DOHH2 (cell line): ENCODE data around the gene WNT5B.
"Not testable (repeated sequence)": the region's sequence is repeated elsewhere in the genome, so short reads cannot be mapped to it uniquely, and the experiment has no call there.

Experiments used
- H3F3A ChIP-seq: fragments of 200-600 bp; sonication (generic), shearing (Covaris generic); 2 replicates; pipeline ENCODE4 v1.6.0; 2016; ENCODE audit warnings: antibody characterized with exemption, mild to moderate bottlenecking; ENCODE audit not compliant: control insufficient read depth, insufficient read depth
- H3K27ac ChIP-seq: fragments of 200-600 bp; sonication (generic); 2 replicates; pipeline ENCODE4 v1.5.1; 2014; ENCODE audit warnings: low read depth, mild to moderate bottlenecking, low read length, moderate library complexity
- H3K27me3 ChIP-seq: fragments of 200-600 bp; sonication (generic); 2 replicates; pipeline ENCODE4 v1.6.1; 2014; ENCODE audit warnings: mild to moderate bottlenecking, low read length, mixed read lengths; ENCODE audit not compliant: control insufficient read depth
- H3K36me3 ChIP-seq: fragments of 200-600 bp; sonication (generic); 2 replicates; pipeline ENCODE4 v1.6.1; 2014; ENCODE audit warnings: mild to moderate bottlenecking, low read length, moderate library complexity, mixed read lengths; ENCODE audit not compliant: control insufficient read depth
- H3K4me1 ChIP-seq: fragments of 200-600 bp; sonication (generic); 2 replicates; pipeline ENCODE4 v1.6.1; 2014; ENCODE audit warnings: mild to moderate bottlenecking, low read length, mixed read lengths; ENCODE audit not compliant: control insufficient read depth
- H3K4me2 ChIP-seq: fragments of 200-600 bp; sonication (generic); 2 replicates; pipeline ENCODE4 v1.6.0; 2014; ENCODE audit warnings: mild to moderate bottlenecking, low read length, moderate library complexity
- H3K4me3 ChIP-seq: fragments of 200-600 bp; sonication (generic); 2 replicates; pipeline ENCODE4 v1.5.1; 2014; ENCODE audit warnings: mild to moderate bottlenecking, low read length, mixed read lengths
- H3K79me2 ChIP-seq: fragments of 200-600 bp; sonication (generic); 2 replicates; pipeline ENCODE4 v1.6.1; 2014; ENCODE audit warnings: mild to moderate bottlenecking, low read length, mixed read lengths; ENCODE audit not compliant: control insufficient read depth
- H3K9me2 ChIP-seq: fragments of 200-600 bp; sonication (generic); replicated peaks from 2 replicates; pipeline ENCODE4 v1.6.1; 2014; ENCODE audit warnings: mild to moderate bottlenecking, low read length, mixed read lengths; ENCODE audit not compliant: control insufficient read depth
- H3K9me3 ChIP-seq: fragments of 200-600 bp; sonication (generic); 2 replicates; pipeline ENCODE4 v1.6.1; 2014; ENCODE audit warnings: antibody characterized with exemption, low read length, mixed read lengths; ENCODE audit not compliant: control insufficient read depth, insufficient read depth
- H4K20me1 ChIP-seq: fragments of 200-600 bp; sonication (generic); 2 replicates; pipeline ENCODE4 v1.6.0; 2014; ENCODE audit warnings: low read depth, mild to moderate bottlenecking, antibody characterized with exemption, low read length, moderate library complexity; ENCODE audit not compliant: control insufficient read depth, insufficient read depth
- CTCF ChIP-seq: fragments of 200-600 bp; sonication (generic); IDR thresholded peaks from one replicate; pipeline ENCODE4 v1.5.1; 2014; ENCODE audit warnings: antibody characterized with exemption, mild to moderate bottlenecking, low read depth, low read length; ENCODE audit not compliant: poor library complexity, severe bottlenecking
- EZH2phosphoT487 ChIP-seq: fragments of 200-600 bp; sonication (generic); IDR thresholded peaks from 2 replicates; pipeline ENCODE4 v1.6.1; 2017; ENCODE audit warnings: borderline replicate concordance, mild to moderate bottlenecking, antibody characterized with exemption, low read length, moderate library complexity, mixed read lengths

WNT5B gene

GRCh38 chr12:1692226-1692625 is 63.2 kb downstream of the WNT5B start:
- peaks cover 29% of the 10 kb centered on the region for H3K4me1 ChIP-seq
- no peak overlapping the region for H3K27ac ChIP-seq
- peaks cover 66% of the 10 kb centered on the region for H3K79me2 ChIP-seq
- H4K20me1 ChIP-seq = peaks cover 25% of the 10 kb centered on the region; the same call in 1 of the 2 replicates
- peak overlapping the region; percentile 88 for H3K4me2 ChIP-seq
- no peak for TF ChIP-seq CTCF
- TF ChIP-seq EZH2phosphoT487 = no peak
- H3K27me3 ChIP-seq = no peaks in the 10 kb centered on the region
- peaks cover 32% of the 10 kb centered on the region for H3K36me3 ChIP-seq
- peaks cover 4% of the 10 kb centered on the region for H3F3A ChIP-seq
- H3K9me3 ChIP-seq = no peaks in the 10 kb centered on the region
- peak overlapping the region; percentile 97 for H3K4me3 ChIP-seq
- no peaks in the 10 kb centered on the region for H3K9me2 ChIP-seq

GRCh38 chr12:1692895-1693610 is 64.0 kb downstream of the WNT5B start:
- Histone ChIP-seq H3K79me2 (peaks cover 74% of the 10 kb centered on the region), H3K27me3 (no peaks in the 10 kb centered on the region), H3K27ac (no peak overlapping the region), H4K20me1 (peaks cover 29% of the 10 kb centered on the region; the same call in 1 of the 2 replicates), H3K4me3 (peak overlapping the region; percentile 97), H3F3A (peaks cover 4% of the 10 kb centered on the region), H3K4me1 (peaks cover 29% of the 10 kb centered on the region), H3K9me3 (no peaks in the 10 kb centered on the region), H3K4me2 (peak overlapping the region; percentile 88), H3K9me2 (no peaks in the 10 kb centered on the region), H3K36me3 (peaks cover 41% of the 10 kb centered on the region)
- TF ChIP-seq CTCF (no peak), EZH2phosphoT487 (no peak)

- peaks cover 37% of the 10 kb centered on the region; the same call in 1 of the 2 replicates for H4K20me1 ChIP-seq
- H3K36me3 ChIP-seq = peaks cover 41% of the 10 kb centered on the region
- H3K4me1 ChIP-seq = peaks cover 25% of the 10 kb centered on the region
- H3K27me3 ChIP-seq, H3F3A ChIP-seq, H3K4me3 ChIP-seq, H3K27ac ChIP-seq, H3K4me2 ChIP-seq, H3K9me3 ChIP-seq, H3K9me2 ChIP-seq: not testable (repeated sequence)
- H3K79me2 ChIP-seq = peaks cover 92% of the 10 kb centered on the region
Measured at GRCh38 chr12:1695097-1695496, 66.1 kb downstream of the WNT5B start.

- H4K20me1 ChIP-seq = peaks cover 37% of the 10 kb centered on the region; the same call in 1 of the 2 replicates
- H3K27ac ChIP-seq = no peak overlapping the region
- no peak for TF ChIP-seq EZH2phosphoT487
- TF ChIP-seq CTCF = no peak
- no peak overlapping the region for H3K4me3 ChIP-seq
- no peaks in the 10 kb centered on the region for H3K27me3 ChIP-seq
- H3K36me3 ChIP-seq = peaks cover 40% of the 10 kb centered on the region
- H3K9me2 ChIP-seq = no peaks in the 10 kb centered on the region
- H3K9me3 ChIP-seq = no peaks in the 10 kb centered on the region
- no peak overlapping the region for H3K4me2 ChIP-seq
- H3K79me2 ChIP-seq = peaks cover 100% of the 10 kb centered on the region
- H3F3A ChIP-seq = no peaks in the 10 kb centered on the region; the same call in 1 of the 2 replicates
- peaks cover 23% of the 10 kb centered on the region for H3K4me1 ChIP-seq
Measured at GRCh38 chr12:1695886-1696670, 67.0 kb downstream of the WNT5B start.
